ENCODE data around the gene PLA2G6. TPM values are rescaled to one million over a fixed set of nuclear protein-coding genes. Genes with fewer than 3 reads are reported as not detected.
"Not testable (repeated sequence)": the region's sequence is repeated elsewhere in the genome, so short reads cannot be mapped to it uniquely, and the experiment has no call there.

Gene PLA2G6
- total RNA-seq, 1 donor from 2014 or later, result 12.0 TPM

- intact Hi-C loops (cut with DNase I), result no loop called here
- DNase-seq, result no peak
- ATAC-seq (ENCODE audit: poor library complexity), result no peak
Measured at GRCh38 chr22:38175206-38176118, 6.2 kb downstream of the PLA2G6 start.

- no peak for DNase-seq
- no peak for ATAC-seq (ENCODE audit: poor library complexity)
- intact Hi-C loops (cut with DNase I), result no loop called here
Measured at GRCh38 chr22:38174626-38175025, 7.0 kb downstream of the PLA2G6 start.

GRCh38 chr22:38173641-38173906, 8.1 kb downstream of the PLA2G6 start:
- ATAC-seq (ENCODE audit: poor library complexity) (no peak), DNase-seq (no peak)
- intact Hi-C loops (cut with DNase I), result no loop called here

GRCh38 chr22:38172832-38173640, 8.6 kb downstream of the PLA2G6 start:
- DNase-seq (peak; percentile 81), ATAC-seq (ENCODE audit: poor library complexity) (peak; percentile 68)
- intact Hi-C loops (cut with DNase I), result no loop called here

GRCh38 chr22:38171927-38172831, 9.5 kb downstream of the PLA2G6 start:
- ATAC-seq (ENCODE audit: poor library complexity) (no peak), DNase-seq (no peak)
- intact Hi-C loops (cut with DNase I), result no loop called here

GRCh38 chr22:38170469-38170868, 11.2 kb downstream of the PLA2G6 start:
- DNase-seq (no peak), ATAC-seq (ENCODE audit: poor library complexity) (no peak)
- intact Hi-C loops (cut with DNase I), result no loop called here

- intact Hi-C loops (cut with DNase I), result no loop called here
- DNase-seq (no peak), ATAC-seq (ENCODE audit: poor library complexity) (no peak)
Measured at GRCh38 chr22:38169116-38169515, 12.5 kb downstream of the PLA2G6 start.

- peak; percentile 88 for ATAC-seq (ENCODE audit: poor library complexity)
- peak; percentile 85 for DNase-seq
- intact Hi-C loops (cut with DNase I), result no loop called here
Measured at GRCh38 chr22:38167988-38168407, 13.6 kb downstream of the PLA2G6 start.

- intact Hi-C loops (cut with DNase I), result no loop called here
- ATAC-seq (ENCODE audit: poor library complexity) (no peak), DNase-seq (no peak)
Measured at GRCh38 chr22:38165922-38166593, 15.6 kb downstream of the PLA2G6 start.

- no peak for DNase-seq
- intact Hi-C loops (cut with DNase I), result no loop called here
- ATAC-seq (ENCODE audit: poor library complexity), result no peak
Measured at GRCh38 chr22:38164551-38164918, 17.1 kb downstream of the PLA2G6 start.

- DNase-seq (no peak), ATAC-seq (ENCODE audit: poor library complexity) (peak; percentile 25)
- intact Hi-C loops (cut with DNase I), result no loop called here
Measured at GRCh38 chr22:38163844-38164550, 17.6 kb downstream of the PLA2G6 start.

- no peak for DNase-seq
- intact Hi-C loops (cut with DNase I), result no loop called here
- peak; percentile 8 for ATAC-seq (ENCODE audit: poor library complexity)
Measured at GRCh38 chr22:38162881-38163843, 18.5 kb downstream of the PLA2G6 start.

GRCh38 chr22:38155703-38156102, 25.9 kb downstream of the PLA2G6 start:
- no peak for DNase-seq
- ATAC-seq (ENCODE audit: poor library complexity), result no peak
- intact Hi-C loops (cut with DNase I), result no loop called here

- intact Hi-C loops (cut with DNase I); DNase-seq; ATAC-seq (ENCODE audit: poor library complexity): not testable (repeated sequence)
Measured at GRCh38 chr22:38154563-38154915, 27.1 kb downstream of the PLA2G6 start.

- no peak for ATAC-seq (ENCODE audit: poor library complexity)
- intact Hi-C loops (cut with DNase I), result no loop called here
- DNase-seq, result no peak
Measured at GRCh38 chr22:38153821-38154562, 27.6 kb downstream of the PLA2G6 start.

GRCh38 chr22:38151126-38151500, 30.5 kb downstream of the PLA2G6 start:
- DNase-seq (peak; percentile 4), ATAC-seq (ENCODE audit: poor library complexity) (no peak)
- intact Hi-C loops (cut with DNase I), result no loop called here

Data from Right ventricle myocardium superior (tissue), 1 donor.